Caco-2 (cell line): ENCODE measurements around the gene KATNAL1. TPM values are rescaled to one million over a fixed set of nuclear protein-coding genes. Genes with fewer than 3 reads are reported as not detected.

Source experiments
- BruUV-seq: library from RNA; stranded (reverse); fragments of 400-500 nt; replicated peaks from 2 replicates; lab custom pipeline; 2021; lab: Mats Ljungman, UMichigan
- CTCF ChIA-PET: fragments of 300-600 bp; sonication (Branson Sonifier 250); formaldehyde crosslinking; loops from one replicate; lab custom pipeline; 2022; ENCODE audit warnings: antibody characterized with exemption; lab: Charles Lee
- POLR2A ChIA-PET: fragments of 300-600 bp; sonication (Branson Sonifier 250); formaldehyde crosslinking; loops from one replicate; lab custom pipeline; 2022; ENCODE audit warnings: antibody characterized with exemption; lab: Charles Lee
- DNase-seq, 2 experiments: peaks; one replicate each; pipeline versions ENCODE4 v3.0.0 to v3.0.0-alpha.2; 2020 to 2022
- H3K27me3 ChIP-seq: replicated peaks from 2 replicates; pipeline ENCODE4 v1.6.0; 2011; ENCODE audit warnings: low read length; ENCODE audit not compliant: control insufficient read depth, insufficient read depth
- H3K36me3 ChIP-seq: 2 replicates; pipeline ENCODE4 v1.5.1; 2011; ENCODE audit warnings: low read length; ENCODE audit not compliant: control insufficient read depth, insufficient read depth
- H3K4me1 ChIP-seq: fragments of 250-450 bp; sonication (Bioruptor Pico); 2 replicates; pipeline ENCODE4 v1.5.1; 2020; ENCODE audit warnings: mild to moderate bottlenecking
- H3K4me3 ChIP-seq: 2 replicates; pipeline ENCODE4 v1.5.1; 2011; ENCODE audit warnings: low read depth, mild to moderate bottlenecking, control low read depth, low read length
- H3K9me3 ChIP-seq: fragments of 250-450 bp; sonication (Bioruptor Pico); 2 replicates; pipeline ENCODE4 v1.5.1; 2020; ENCODE audit warnings: mild to moderate bottlenecking, moderate library complexity
- H3K27ac Mint-ChIP-seq: one replicate; pipeline ENCODE4 v1.8.0; 2022; ENCODE audit warnings: mixed read lengths; ENCODE audit not compliant: unreplicated experiment
- H3K27me3 Mint-ChIP-seq: one replicate; pipeline ENCODE4 v1.8.0; 2022; ENCODE audit warnings: mixed read lengths; ENCODE audit not compliant: insufficient read depth, unreplicated experiment
- H3K36me3 Mint-ChIP-seq: one replicate; pipeline ENCODE4 v1.8.0; 2022; ENCODE audit warnings: mild to moderate bottlenecking, mixed read lengths; ENCODE audit not compliant: insufficient read depth, unreplicated experiment
- H3K4me1 Mint-ChIP-seq: one replicate; pipeline ENCODE4 v1.8.0; 2022; ENCODE audit warnings: low read depth, mixed read lengths; ENCODE audit not compliant: unreplicated experiment
- H3K4me3 Mint-ChIP-seq: one replicate; pipeline ENCODE4 v1.8.0; 2022; ENCODE audit warnings: mild to moderate bottlenecking, moderate library complexity, mixed read lengths; ENCODE audit not compliant: unreplicated experiment
- H3K9me3 Mint-ChIP-seq: one replicate; pipeline ENCODE4 v1.8.0; 2022; ENCODE audit warnings: mixed read lengths; ENCODE audit not compliant: unreplicated experiment
- intact Hi-C: fragments of 100-400 bp; cut with micrococcal nuclease; formaldehyde crosslinking; loops from one replicate; pipeline ENCODE4 v1.10.0; 2022; ENCODE audit not compliant: unreplicated experiment
- total RNA-seq: library from RNA; stranded (reverse); gene quantifications from 2 replicates; pipeline ENCODE4 v1.2.3, GENCODE V29; 2022
- TF ChIP-seq, protein P1 (sequence below), 2 experiments: fragments of 200-600 bp in 1 of 2; IDR thresholded peaks; 1 replicate in 1 of 2; 2 replicates in 1 of 2; pipeline versions ENCODE4 v1.5.1 to v1.8.0; 2011 to 2022; ENCODE audit warnings: antibody characterized with exemption in 1 of 2, control low read depth in 1 of 2, inconsistent platforms in 1 of 2, low read depth in 1 of 2, low read length in 1 of 2, mild to moderate bottlenecking in 1 of 2, moderate library complexity in 1 of 2; ENCODE audit not compliant: insufficient read depth in 1 of 2, severe bottlenecking in 1 of 2, unreplicated experiment in 1 of 2

The KATNAL1 gene
- total RNA-seq, 1 experiment from 2014 or later: 8.1 TPM

DNA sequence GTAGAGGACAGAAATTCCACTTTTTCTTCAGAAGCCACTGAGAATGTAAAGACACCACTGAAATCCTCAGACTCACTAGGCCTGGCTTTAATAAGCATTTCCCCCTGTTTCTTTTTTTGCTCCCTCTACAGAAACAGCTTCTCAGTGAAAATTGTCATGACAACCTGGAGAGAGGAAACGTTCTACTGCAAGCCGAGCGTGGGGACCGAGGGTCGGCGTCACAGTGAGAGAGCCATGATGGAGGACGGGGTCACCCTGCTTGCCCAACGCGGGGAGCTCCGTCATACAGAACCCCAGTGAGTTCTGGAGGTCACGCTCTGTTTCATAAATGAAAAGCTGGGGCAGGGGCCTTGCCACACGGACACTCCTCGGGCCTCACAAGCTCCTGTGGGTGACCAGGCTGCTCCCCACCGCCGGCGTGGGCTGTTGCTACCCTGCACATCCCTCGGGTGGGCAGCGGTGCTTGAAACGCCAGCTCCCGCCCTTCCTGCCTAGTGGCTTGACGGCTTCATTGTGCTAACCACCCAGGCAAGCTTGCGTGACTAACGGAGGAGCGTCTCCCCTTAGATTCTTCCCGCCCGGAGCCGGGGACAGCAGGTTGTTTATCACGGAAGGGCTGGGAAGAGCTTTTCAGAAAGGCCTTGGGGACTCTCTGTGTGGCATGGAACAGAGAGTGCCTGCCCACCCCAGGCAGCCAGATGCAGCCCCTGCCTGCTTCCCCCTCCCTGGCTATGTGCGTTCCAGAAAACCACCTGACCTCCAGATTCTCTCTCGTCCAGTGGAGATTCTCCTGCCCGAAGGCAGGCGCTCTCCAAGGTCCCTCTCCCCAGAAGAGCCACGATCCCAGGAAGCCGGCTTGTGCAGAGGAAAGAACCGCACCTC, 153.6 kb downstream of the KATNAL1 start:
- no peak overlapping the region for H3K4me3 Mint-ChIP-seq
- intact Hi-C loops: no loop called here
- no peaks in the 10 kb centered on the region for H3K36me3 Mint-ChIP-seq
- no peaks in the 10 kb centered on the region for H3K4me1 Mint-ChIP-seq
- no peak overlapping the region for H3K27ac Mint-ChIP-seq
- peak in 1 of 2 experiments; percentile 31 for DNase-seq
- TF ChIP-seq, protein P1, sequence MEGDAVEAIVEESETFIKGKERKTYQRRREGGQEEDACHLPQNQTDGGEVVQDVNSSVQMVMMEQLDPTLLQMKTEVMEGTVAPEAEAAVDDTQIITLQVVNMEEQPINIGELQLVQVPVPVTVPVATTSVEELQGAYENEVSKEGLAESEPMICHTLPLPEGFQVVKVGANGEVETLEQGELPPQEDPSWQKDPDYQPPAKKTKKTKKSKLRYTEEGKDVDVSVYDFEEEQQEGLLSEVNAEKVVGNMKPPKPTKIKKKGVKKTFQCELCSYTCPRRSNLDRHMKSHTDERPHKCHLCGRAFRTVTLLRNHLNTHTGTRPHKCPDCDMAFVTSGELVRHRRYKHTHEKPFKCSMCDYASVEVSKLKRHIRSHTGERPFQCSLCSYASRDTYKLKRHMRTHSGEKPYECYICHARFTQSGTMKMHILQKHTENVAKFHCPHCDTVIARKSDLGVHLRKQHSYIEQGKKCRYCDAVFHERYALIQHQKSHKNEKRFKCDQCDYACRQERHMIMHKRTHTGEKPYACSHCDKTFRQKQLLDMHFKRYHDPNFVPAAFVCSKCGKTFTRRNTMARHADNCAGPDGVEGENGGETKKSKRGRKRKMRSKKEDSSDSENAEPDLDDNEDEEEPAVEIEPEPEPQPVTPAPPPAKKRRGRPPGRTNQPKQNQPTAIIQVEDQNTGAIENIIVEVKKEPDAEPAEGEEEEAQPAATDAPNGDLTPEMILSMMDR (IDR thresholded peaks at IDR 0.05; ENCODE audit: insufficient read depth in 1 of 2, low read depth in 1 of 2, low read length in 1 of 2, severe bottlenecking in 1 of 2, unreplicated experiment in 1 of 2): no peak
- no peaks in the 10 kb centered on the region for H3K36me3 ChIP-seq
- H3K4me3 ChIP-seq: no peak overlapping the region
- POLR2A ChIA-PET: no interaction called here
- no peaks in the 10 kb centered on the region for H3K27me3 ChIP-seq
- H3K4me1 ChIP-seq: no peaks in the 10 kb centered on the region
- CTCF ChIA-PET: interaction anchor here (1.4 kb wide), 1 partner anchor 21 kb away, joined by 3 read pairs; no protein-coding TSS in a partner anchor
- no TSS peak for BruUV-seq
- H3K9me3 Mint-ChIP-seq: no peaks in the 10 kb centered on the region
- peaks cover 3% of the 10 kb centered on the region for H3K27me3 Mint-ChIP-seq
- H3K9me3 ChIP-seq: no peaks in the 10 kb centered on the region

Other genes starting within 250 kb of the KATNAL1 start
- not detected in 2 replicates for gene UBE2L5, start 114.9 kb upstream of the KATNAL1 start, total RNA-seq
- 569 and 598 TPM in 2 replicates for gene HMGB1, start 158.4 kb upstream of the KATNAL1 start, total RNA-seq